DND-41 (cell line): Measurements from ENCODE around the gene DHRSX.

Experiments used
- ATAC-seq: fragments of 200-7000 bp; cut with Tn5 transposase; 3 replicates; pipeline ENCODE4 v1.9.1; 2021; ENCODE audit warnings: low read depth; ENCODE audit not compliant: insufficient read depth
- DNase-seq: peaks from one replicate; pipeline ENCODE4 v3.0.0-alpha.2; 2020
- H2AFZ ChIP-seq: 2 replicates; pipeline ENCODE4 v1.6.0; 2012; ENCODE audit warnings: low read depth, low read length
- H3K27ac ChIP-seq: 2 replicates; pipeline ENCODE4 v1.5.1; 2012; ENCODE audit warnings: low read length, inconsistent platforms
- H3K27me3 ChIP-seq: fragments of 200-600 bp; sonication (generic); 2 replicates; pipeline ENCODE4 v1.6.0; 2012; ENCODE audit warnings: low read length, mild to moderate bottlenecking, inconsistent platforms; ENCODE audit not compliant: insufficient read depth, poor library complexity
- H3K36me3 ChIP-seq: 2 replicates; pipeline ENCODE4 v1.5.1; 2012; ENCODE audit warnings: low read length, inconsistent platforms; ENCODE audit not compliant: insufficient read depth
- H3K4me1 ChIP-seq: 2 replicates; pipeline ENCODE4 v1.5.1; 2012; ENCODE audit warnings: mild to moderate bottlenecking, low read length; ENCODE audit not compliant: insufficient read depth
- H3K4me2 ChIP-seq: 2 replicates; pipeline ENCODE4 v1.6.0; 2012; ENCODE audit warnings: mild to moderate bottlenecking, moderate library complexity, low read length, inconsistent platforms; ENCODE audit not compliant: insufficient read depth
- H3K4me3 ChIP-seq, 2 experiments: fragments of 200-600 bp in 1 of 2; shearing (Covaris generic) in 1 of 2; 2 replicates each; pipeline ENCODE4 v1.5.1; 2012 to 2016; ENCODE audit warnings: inconsistent platforms in 2 of 2, low read length in 2 of 2, mild to moderate bottlenecking in 2 of 2, low read depth in 1 of 2, moderate library complexity in 1 of 2
- H3K79me2 ChIP-seq: 2 replicates; pipeline ENCODE4 v1.6.0; 2012; ENCODE audit warnings: low read length, inconsistent platforms; ENCODE audit not compliant: insufficient read depth
- H3K9ac ChIP-seq: 2 replicates; pipeline ENCODE4 v1.6.0; 2012; ENCODE audit warnings: low read depth, mild to moderate bottlenecking, inconsistent platforms, low read length, moderate library complexity
- H3K9me3 ChIP-seq: 2 replicates; pipeline ENCODE4 v1.5.1; 2012; ENCODE audit warnings: low read length, moderate library complexity, mild to moderate bottlenecking, inconsistent platforms; ENCODE audit not compliant: insufficient read depth, severe bottlenecking
- H4K20me1 ChIP-seq: 2 replicates; pipeline ENCODE4 v1.6.0; 2012; ENCODE audit warnings: low read length; ENCODE audit not compliant: insufficient read depth
- CTCF ChIP-seq: IDR thresholded peaks from 2 replicates; pipeline ENCODE4 v1.5.1; 2012; ENCODE audit warnings: borderline replicate concordance, low read length, moderate library complexity, mild to moderate bottlenecking; ENCODE audit not compliant: poor library complexity, severe bottlenecking; ENCODE audit errors: extremely low read depth
- EZH2 ChIP-seq: IDR thresholded peaks from 3 replicates; pipeline ENCODE4 v1.6.1; 2012; ENCODE audit warnings: borderline replicate concordance, low read depth, mild to moderate bottlenecking, moderate library complexity, low read length, inconsistent platforms; ENCODE audit not compliant: severe bottlenecking

DHRSX gene

GRCh38 chrX:2346158-2346557, 154.6 kb downstream of the DHRSX start:
- H2AFZ ChIP-seq = no peak overlapping the region
- no peaks in the 10 kb centered on the region for H3K27me3 ChIP-seq
- TF ChIP-seq EZH2 (no peak), CTCF (no peak)
- H3K36me3 ChIP-seq = peaks cover 3% of the 10 kb centered on the region; the same call in 1 of the 2 replicates
- DNase-seq (no peak), ATAC-seq (no peak)
- no peaks in the 10 kb centered on the region for H3K79me2 ChIP-seq
- H4K20me1 ChIP-seq = no peaks in the 10 kb centered on the region
- no peak overlapping the region for H3K4me2 ChIP-seq
- no peak overlapping the region for H3K4me3 ChIP-seq
- H3K4me1 ChIP-seq = no peaks in the 10 kb centered on the region
- H3K27ac ChIP-seq = no peak overlapping the region
- no peak overlapping the region for H3K9ac ChIP-seq
- no peaks in the 10 kb centered on the region for H3K9me3 ChIP-seq

- TF ChIP-seq CTCF (no peak), EZH2 (no peak)
- no peak overlapping the region for H3K9ac ChIP-seq
- no peaks in the 10 kb centered on the region for H3K79me2 ChIP-seq
- no peak overlapping the region for H2AFZ ChIP-seq
- peaks cover 8% of the 10 kb centered on the region; the same call in 1 of the 2 replicates for H3K36me3 ChIP-seq
- H3K4me2 ChIP-seq = no peak overlapping the region
- no peaks in the 10 kb centered on the region for H3K27me3 ChIP-seq
- DNase-seq = no peak
- H3K9me3 ChIP-seq = no peaks in the 10 kb centered on the region
- no peaks in the 10 kb centered on the region for H3K4me1 ChIP-seq
- H3K4me3 ChIP-seq = no peak overlapping the region
- ATAC-seq = no peak
- H4K20me1 ChIP-seq = no peaks in the 10 kb centered on the region
- no peak overlapping the region for H3K27ac ChIP-seq
Observed at GRCh38 chrX:2345562-2345961, 155.2 kb downstream of the DHRSX start.

- H2AFZ ChIP-seq = no peak overlapping the region
- H3K27me3 ChIP-seq = no peaks in the 10 kb centered on the region
- H3K4me2 ChIP-seq = no peak overlapping the region
- TF ChIP-seq EZH2 (no peak), CTCF (no peak)
- ATAC-seq (no peak), DNase-seq (no peak)
- H4K20me1 ChIP-seq = no peaks in the 10 kb centered on the region
- H3K79me2 ChIP-seq = no peaks in the 10 kb centered on the region
- no peak overlapping the region for H3K9ac ChIP-seq
- no peaks in the 10 kb centered on the region for H3K9me3 ChIP-seq
- H3K27ac ChIP-seq = no peak overlapping the region
- H3K4me3 ChIP-seq = no peak overlapping the region
- peaks cover 8% of the 10 kb centered on the region; the same call in 1 of the 2 replicates for H3K36me3 ChIP-seq
- no peaks in the 10 kb centered on the region for H3K4me1 ChIP-seq
Observed at GRCh38 chrX:2343413-2343812, 157.4 kb downstream of the DHRSX start.

GRCh38 chrX:2342874-2343273, 157.9 kb downstream of the DHRSX start:
- H3K4me3 ChIP-seq = no peak overlapping the region
- ATAC-seq (no peak), DNase-seq (no peak)
- H3K79me2 ChIP-seq = no peaks in the 10 kb centered on the region
- H3K9ac ChIP-seq = no peak overlapping the region
- H4K20me1 ChIP-seq = no peaks in the 10 kb centered on the region
- peaks cover 8% of the 10 kb centered on the region; the same call in 1 of the 2 replicates for H3K36me3 ChIP-seq
- H3K9me3 ChIP-seq = no peaks in the 10 kb centered on the region
- TF ChIP-seq CTCF (no peak), EZH2 (no peak)
- no peaks in the 10 kb centered on the region for H3K4me1 ChIP-seq
- no peak overlapping the region for H2AFZ ChIP-seq
- no peak overlapping the region for H3K4me2 ChIP-seq
- H3K27me3 ChIP-seq = no peaks in the 10 kb centered on the region
- no peak overlapping the region for H3K27ac ChIP-seq
